Prostate gland (tissue), 2 donors: ENCODE data around the gene COMMD10. TPM values are rescaled to one million over a fixed set of nuclear protein-coding genes. Genes with fewer than 3 reads are reported as not detected.

Experiments used
- DNase-seq: peaks from one replicate; pipeline ENCODE4 v3.0.0-alpha.2; 2019; ENCODE audit warnings: low spot score
- H3K27ac ChIP-seq, 2 donors: fragments of 200-600 bp; sonication (generic); 2 replicates each; pipeline ENCODE4 v1.5.1; 2017 to 2019
- H3K27me3 ChIP-seq: fragments of 200-600 bp; sonication (generic); replicated peaks from 2 replicates; pipeline ENCODE4 v1.5.1; 2019; ENCODE audit not compliant: insufficient read depth
- H3K36me3 ChIP-seq, 2 donors: fragments of 200-600 bp; sonication (generic); 1 replicate in 1 of 2; 2 replicates in 1 of 2; pipeline versions ENCODE4 v1.5.1 to v1.8.1; 2017 to 2019
- H3K4me1 ChIP-seq: fragments of 200-600 bp; sonication (generic); replicated peaks from 2 replicates; pipeline ENCODE4 v1.5.1; 2019
- H3K4me3 ChIP-seq, 2 donors: fragments of 200-600 bp; sonication (generic); 2 replicates each; pipeline ENCODE4 v1.5.1; 2017 to 2019
- H3K9me3 ChIP-seq: fragments of 200-600 bp; sonication (generic); 2 replicates; pipeline ENCODE4 v1.5.1; 2017
- CTCF ChIP-seq, 4 experiments: fragments of 200-600 bp in 2 of 4; fragments of 450-650 bp in 2 of 4; sonication (generic) in 2 of 4; IDR thresholded peaks; 1 replicate in 3 of 4; 2 replicates in 1 of 4; pipeline ENCODE4 v1.5.1; 2016 to 2019; ENCODE audit warnings: antibody characterized with exemption in 4 of 4, mild to moderate bottlenecking in 2 of 4, moderate library complexity in 2 of 4
- POLR2A ChIP-seq: fragments of 450-650 bp; IDR thresholded peaks from one replicate; pipeline ENCODE4 v1.6.1; 2016; ENCODE audit warnings: antibody characterized with exemption, mild to moderate bottlenecking
- POLR2AphosphoS5 ChIP-seq: sonication (generic); formaldehyde crosslinking; IDR thresholded peaks from one replicate; pipeline ENCODE4 v1.6.1; 2017; ENCODE audit warnings: antibody characterized with exemption
- WGBS: methylation state at CpG from one replicate; pipeline ENCODE4 v1.1.5; 2018; 5-methylcytosine and 5-hydroxymethylcytosine counted together
- intact Hi-C: fragments of 100-400 bp; cut with DNase I; formaldehyde crosslinking; loops from one replicate; pipeline ENCODE4 v1.14.2; 2022
- total RNA-seq, 2 donors: library from RNA; depleted of rRNA; stranded (reverse); fragments of >200 nt; gene quantifications; one replicate each; pipeline ENCODE4 v1.1.0, GENCODE V29; 2016

The COMMD10 gene
- total RNA-seq, 2 donors from 2014 or later, result 26.6 to 27.9 TPM

- DNase-seq, result no peak
- intact Hi-C loops, result no loop called here
- H3K27me3 ChIP-seq, result no peaks in the 10 kb centered on the region
- H3K27ac ChIP-seq, result no peak overlapping the region
- TF ChIP-seq POLR2A (no peak), CTCF (IDR thresholded peaks at IDR 0.05) (no peak), POLR2AphosphoS5 (no peak)
- H3K36me3 ChIP-seq, result no peaks in the 10 kb centered on the region
- no peaks in the 10 kb centered on the region for H3K9me3 ChIP-seq
- H3K4me3 ChIP-seq, result no peak overlapping the region
- no peaks in the 10 kb centered on the region for H3K4me1 ChIP-seq
Measured at GRCh38 chr5:116159006-116159405, 74.2 kb downstream of the COMMD10 start.

GRCh38 chr5:116174111-116174510, 89.3 kb downstream of the COMMD10 start:
- TF ChIP-seq POLR2A (no peak), CTCF (IDR thresholded peaks at IDR 0.05) (no peak), POLR2AphosphoS5 (no peak)

GRCh38 chr5:116176121-116176520, 91.3 kb downstream of the COMMD10 start:
- Histone ChIP-seq H3K9me3 (no peaks in the 10 kb centered on the region), H3K4me3 (no peak overlapping the region), H3K36me3 (no peaks in the 10 kb centered on the region), H3K4me1 (no peaks in the 10 kb centered on the region), H3K27me3 (no peaks in the 10 kb centered on the region), H3K27ac (no peak overlapping the region)
- intact Hi-C loops, result no loop called here
- WGBS, result 87% methylated on average over 6 of the region's 6 CpGs
- no peak for DNase-seq
- TF ChIP-seq CTCF (IDR thresholded peaks at IDR 0.05), result no peak

More at GRCh38 chr5:116174111-116174510, 89.3 kb downstream of the COMMD10 start:
- H3K4me3 ChIP-seq, result no peak overlapping the region
- WGBS, result 93% methylated on average over 1 of the region's 1 CpG
- no peaks in the 10 kb centered on the region for H3K9me3 ChIP-seq
- H3K27me3 ChIP-seq, result no peaks in the 10 kb centered on the region
- no peaks in the 10 kb centered on the region for H3K4me1 ChIP-seq
- no peak overlapping the region for H3K27ac ChIP-seq
- no peaks in the 10 kb centered on the region for H3K36me3 ChIP-seq
- intact Hi-C loops, result no loop called here
- no peak for DNase-seq

GRCh38 chr5:116178925-116179324, 94.1 kb downstream of the COMMD10 start:
- Histone ChIP-seq H3K4me3 (no peak overlapping the region), H3K4me1 (no peaks in the 10 kb centered on the region), H3K36me3 (no peaks in the 10 kb centered on the region), H3K27ac (no peak overlapping the region), H3K9me3 (no peaks in the 10 kb centered on the region), H3K27me3 (no peaks in the 10 kb centered on the region)
- no peak for TF ChIP-seq CTCF (IDR thresholded peaks at IDR 0.05)
- TF ChIP-seq POLR2AphosphoS5, result no peak
- no peak for TF ChIP-seq POLR2A
- DNase-seq, result no peak
- WGBS, result 69% methylated on average over 4 of the region's 4 CpGs
- intact Hi-C loops, result no loop called here

GRCh38 chr5:116209166-116209565, 124.3 kb downstream of the COMMD10 start:
- H3K36me3 ChIP-seq, result no peaks in the 10 kb centered on the region
- TF ChIP-seq POLR2A (no peak), POLR2AphosphoS5 (no peak), CTCF (IDR thresholded peaks at IDR 0.05) (no peak)
- no peaks in the 10 kb centered on the region for H3K9me3 ChIP-seq
- intact Hi-C loops, result no loop called here
- WGBS, result 98% methylated on average over 2 of the region's 2 CpGs
- no peaks in the 10 kb centered on the region for H3K4me1 ChIP-seq
- no peak overlapping the region for H3K4me3 ChIP-seq
- DNase-seq, result no peak
- H3K27ac ChIP-seq, result no peak overlapping the region
- H3K27me3 ChIP-seq, result no peaks in the 10 kb centered on the region
